Neural crest cell (in vitro differentiated cells): ENCODE results near the gene ARHGEF2. TPM values are rescaled to one million over a fixed set of nuclear protein-coding genes. Genes with fewer than 3 reads are reported as not detected.
A peak's percentile ranks its signal among the peaks of the same experiment; 100 is the strongest.

Experiments used
- DNase-seq: peaks from one replicate; pipeline ENCODE4 v3.0.0; 2021; ENCODE audit warnings: low read depth, mixed read lengths, low spot score
- H3K27ac Mint-ChIP-seq: one replicate; pipeline ENCODE4 v1.8.0; 2021; ENCODE audit warnings: mild to moderate bottlenecking, mixed read lengths; ENCODE audit not compliant: unreplicated experiment
- H3K27me3 Mint-ChIP-seq: 2 replicates; pipeline ENCODE4 v1.8.0; 2021; ENCODE audit warnings: low read depth, mild to moderate bottlenecking, mixed read lengths
- H3K36me3 Mint-ChIP-seq: 2 replicates; pipeline ENCODE4 v1.8.0; 2021; ENCODE audit warnings: low read depth, mild to moderate bottlenecking, mixed read lengths
- H3K4me1 Mint-ChIP-seq: 2 replicates; pipeline ENCODE4 v1.8.0; 2021; ENCODE audit warnings: mixed read lengths
- H3K4me3 Mint-ChIP-seq: one replicate; pipeline ENCODE4 v1.8.0; 2021; ENCODE audit warnings: mild to moderate bottlenecking, mixed read lengths
- H3K9me3 Mint-ChIP-seq: 2 replicates; pipeline ENCODE4 v1.8.0; 2021; ENCODE audit warnings: mixed read lengths
- total RNA-seq: library from RNA; stranded (reverse); gene quantifications from 2 replicates; pipeline ENCODE4 v1.2.1, GENCODE V29; 2021
- TF ChIP-seq, protein P1 (sequence below): fragments of 200-600 bp; sonication (generic); conservative IDR thresholded peaks from 2 replicates; pipeline ENCODE4 v1.5.0; 2021; ENCODE audit warnings: antibody characterized with exemption, mild to moderate bottlenecking

Gene ARHGEF2
- total RNA-seq, 1 donor from 2014 or later: 97.6 TPM

DNA sequence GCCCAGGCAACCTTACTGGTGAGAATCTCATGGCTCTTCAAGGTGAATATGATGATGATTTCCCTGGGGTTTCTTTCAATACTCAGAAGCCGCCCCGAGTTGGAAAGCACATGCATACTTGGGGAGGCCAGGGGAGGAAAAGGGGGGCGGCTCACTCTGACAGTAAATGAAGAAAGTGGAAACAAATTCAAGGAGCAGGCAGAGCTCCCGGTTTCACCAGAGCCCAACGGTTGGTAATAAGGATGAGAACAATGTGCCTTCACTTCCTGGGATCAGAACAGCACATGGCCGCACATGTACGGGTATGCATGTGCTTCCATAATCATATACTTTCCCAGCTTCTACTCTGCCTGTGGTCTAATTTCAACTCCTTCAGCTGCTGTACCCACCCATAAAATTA, 3.8 kb upstream of the ARHGEF2 start:
- DNase-seq: no peak
- peak overlapping the region; percentile 43 for H3K27ac Mint-ChIP-seq
- H3K27me3 Mint-ChIP-seq: no peaks in the 10 kb centered on the region
- TF ChIP-seq, protein P1, sequence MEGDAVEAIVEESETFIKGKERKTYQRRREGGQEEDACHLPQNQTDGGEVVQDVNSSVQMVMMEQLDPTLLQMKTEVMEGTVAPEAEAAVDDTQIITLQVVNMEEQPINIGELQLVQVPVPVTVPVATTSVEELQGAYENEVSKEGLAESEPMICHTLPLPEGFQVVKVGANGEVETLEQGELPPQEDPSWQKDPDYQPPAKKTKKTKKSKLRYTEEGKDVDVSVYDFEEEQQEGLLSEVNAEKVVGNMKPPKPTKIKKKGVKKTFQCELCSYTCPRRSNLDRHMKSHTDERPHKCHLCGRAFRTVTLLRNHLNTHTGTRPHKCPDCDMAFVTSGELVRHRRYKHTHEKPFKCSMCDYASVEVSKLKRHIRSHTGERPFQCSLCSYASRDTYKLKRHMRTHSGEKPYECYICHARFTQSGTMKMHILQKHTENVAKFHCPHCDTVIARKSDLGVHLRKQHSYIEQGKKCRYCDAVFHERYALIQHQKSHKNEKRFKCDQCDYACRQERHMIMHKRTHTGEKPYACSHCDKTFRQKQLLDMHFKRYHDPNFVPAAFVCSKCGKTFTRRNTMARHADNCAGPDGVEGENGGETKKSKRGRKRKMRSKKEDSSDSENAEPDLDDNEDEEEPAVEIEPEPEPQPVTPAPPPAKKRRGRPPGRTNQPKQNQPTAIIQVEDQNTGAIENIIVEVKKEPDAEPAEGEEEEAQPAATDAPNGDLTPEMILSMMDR: no peak
- no peaks in the 10 kb centered on the region for H3K36me3 Mint-ChIP-seq
- peak overlapping the region; percentile 50 for H3K4me3 Mint-ChIP-seq
- H3K4me1 Mint-ChIP-seq: peaks cover 59% of the 10 kb centered on the region
- no peaks in the 10 kb centered on the region for H3K9me3 Mint-ChIP-seq

DNA sequence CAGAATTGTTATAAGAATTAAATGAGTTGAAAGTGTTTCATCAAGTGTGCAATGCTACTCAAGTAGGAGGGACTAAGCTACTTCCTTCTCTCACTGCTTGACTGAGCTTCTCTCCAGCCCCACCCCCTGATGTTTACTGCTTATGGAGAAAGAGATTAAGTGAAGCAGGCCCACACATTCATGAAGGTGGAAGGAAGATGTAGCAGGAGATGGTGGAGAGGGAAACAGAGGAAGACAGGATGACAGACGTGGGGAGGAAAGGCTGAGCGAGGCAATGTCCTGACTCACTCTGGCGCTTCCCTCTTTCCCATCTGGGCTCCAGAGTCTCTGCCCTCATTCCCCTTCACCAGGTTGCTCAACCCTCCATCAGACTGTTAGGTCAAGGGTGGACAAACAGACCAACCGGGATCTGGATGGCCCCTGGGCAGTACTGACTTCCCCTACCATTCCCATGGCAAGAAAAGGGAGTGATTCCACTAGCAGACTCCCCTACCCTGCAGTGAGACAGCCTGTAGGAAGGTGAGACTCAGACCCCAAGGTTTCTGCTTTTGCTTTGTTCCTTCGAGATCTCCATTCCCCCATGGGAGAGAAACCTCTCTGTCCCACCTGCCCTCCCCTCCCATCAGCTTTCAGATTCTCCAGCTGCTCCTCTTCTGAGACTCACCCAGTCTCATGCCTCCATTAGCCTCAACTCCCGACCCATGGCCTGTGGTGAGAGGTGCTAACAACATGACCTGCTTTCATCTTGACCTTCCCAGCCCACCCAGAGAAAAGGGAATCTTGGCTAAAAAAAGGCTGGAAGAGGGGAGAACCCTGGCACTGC, 3.1 kb upstream of the ARHGEF2 start:
- Mint-ChIP-seq H3K4me1 (peaks cover 66% of the 10 kb centered on the region), H3K27me3 (no peaks in the 10 kb centered on the region), H3K36me3 (no peaks in the 10 kb centered on the region), H3K27ac (peak overlapping the region; percentile 43), H3K9me3 (no peaks in the 10 kb centered on the region), H3K4me3 (peak overlapping the region; percentile 98)
- DNase-seq: no peak
- TF ChIP-seq, protein P1: no peak

DNA sequence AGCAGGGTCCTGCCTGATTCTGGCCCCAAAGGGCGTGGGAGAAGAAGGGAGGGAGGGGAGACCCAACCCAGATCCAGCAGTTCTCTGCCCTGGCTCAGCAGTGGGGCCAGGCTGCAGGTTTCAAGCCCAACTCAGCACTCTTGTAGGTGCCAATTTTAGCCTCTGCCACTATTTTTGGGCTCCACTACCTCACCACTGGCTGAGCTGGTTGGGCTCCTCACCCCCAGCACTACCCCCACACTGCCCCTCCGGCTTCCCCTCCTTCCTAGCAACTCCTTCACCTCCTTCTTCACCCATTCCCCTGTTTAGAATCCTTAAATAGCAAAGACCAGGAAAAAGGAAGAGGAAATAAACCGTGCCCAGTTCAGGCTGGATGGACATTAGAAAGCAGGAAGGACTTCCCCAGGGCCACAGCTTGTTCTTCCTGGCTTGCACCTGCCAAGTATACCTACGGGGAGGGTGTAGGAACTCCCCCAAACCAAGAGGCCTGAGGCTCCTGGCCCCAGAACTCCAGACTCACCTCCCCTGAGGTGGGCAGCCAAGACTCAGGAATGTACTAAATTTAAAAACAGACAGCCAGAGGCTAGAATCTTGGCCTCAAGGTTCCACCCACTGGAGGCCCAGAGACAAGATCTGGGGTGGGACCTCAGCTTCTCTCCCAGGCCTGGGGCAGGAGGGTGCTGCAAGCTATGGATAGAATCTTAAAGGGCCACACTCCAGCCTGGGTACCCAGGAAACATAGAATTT, 1.4 kb upstream of the ARHGEF2 start:
- Mint-ChIP-seq H3K27me3 (no peaks in the 10 kb centered on the region), H3K4me3 (peak overlapping the region; percentile 98), H3K27ac (peak overlapping the region; percentile 75), H3K36me3 (no peaks in the 10 kb centered on the region), H3K9me3 (no peaks in the 10 kb centered on the region), H3K4me1 (peaks cover 83% of the 10 kb centered on the region)
- TF ChIP-seq, protein P1: no peak
- no peak for DNase-seq

DNA sequence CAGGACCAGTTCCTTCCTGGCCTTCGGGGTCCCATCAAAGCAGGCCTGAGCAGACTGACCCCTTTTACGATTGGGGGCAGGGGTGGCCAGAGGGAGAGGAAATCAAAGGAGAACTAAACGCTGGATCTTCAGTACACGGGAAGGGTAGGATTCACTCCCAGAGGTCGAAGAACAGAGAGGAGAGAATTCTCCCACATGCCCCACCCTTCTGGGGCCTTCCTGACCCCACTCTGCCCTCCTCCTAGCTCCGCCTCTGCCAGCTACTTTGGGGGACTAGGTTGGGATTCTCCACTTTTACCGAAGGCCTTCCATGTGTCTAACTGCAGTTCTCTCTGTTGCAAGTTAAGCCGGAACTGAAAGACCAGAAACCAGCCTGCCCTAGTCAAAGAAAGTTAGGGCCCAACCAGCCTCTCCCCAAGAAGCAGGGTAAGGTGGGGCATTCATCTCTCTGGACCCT, 654 bp upstream of the ARHGEF2 start:
- TF ChIP-seq, protein P1: no peak
- Mint-ChIP-seq H3K9me3 (no peaks in the 10 kb centered on the region), H3K4me3 (peak overlapping the region; percentile 98), H3K27me3 (no peaks in the 10 kb centered on the region), H3K36me3 (no peaks in the 10 kb centered on the region), H3K4me1 (peaks cover 85% of the 10 kb centered on the region), H3K27ac (peak overlapping the region; percentile 97)
- no peak for DNase-seq

DNA sequence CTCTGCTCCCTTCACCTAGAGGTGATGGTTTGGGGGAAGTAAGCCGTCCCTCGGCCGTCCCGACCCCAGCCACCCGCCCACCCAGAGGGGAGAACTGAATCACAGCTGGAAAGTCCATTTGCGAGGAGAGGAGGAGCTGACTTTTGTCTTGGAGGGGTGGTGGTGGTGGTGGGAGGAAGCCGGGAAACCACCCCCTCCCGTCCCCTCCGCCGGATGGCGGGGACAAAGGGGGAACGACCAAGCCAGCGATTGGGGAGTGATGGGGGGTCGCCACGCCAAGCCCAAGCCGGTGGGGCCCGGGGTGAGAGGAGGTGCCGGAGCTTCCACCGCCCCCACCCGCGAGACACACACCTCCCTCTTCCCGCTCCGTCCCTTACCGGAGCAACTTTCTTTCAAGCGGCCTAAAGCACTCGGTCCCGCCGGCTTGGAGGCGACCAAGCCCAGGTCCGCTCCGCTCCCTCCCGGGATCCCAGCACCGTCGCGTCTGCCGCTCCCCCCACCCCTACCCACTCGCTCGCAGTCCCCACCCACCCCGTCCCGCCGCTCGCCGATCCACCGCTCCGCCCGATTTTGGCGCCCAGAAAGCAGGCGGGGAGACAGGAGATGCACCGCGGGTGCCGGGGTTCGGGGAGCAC, 540 bp downstream of the ARHGEF2 start:
- Mint-ChIP-seq H3K4me3 (peak overlapping the region; percentile 98), H3K9me3 (no peaks in the 10 kb centered on the region), H3K27me3 (no peaks in the 10 kb centered on the region), H3K36me3 (peaks cover 3% of the 10 kb centered on the region), H3K4me1 (peaks cover 81% of the 10 kb centered on the region), H3K27ac (peak overlapping the region; percentile 98)
- TF ChIP-seq, protein P1: no peak
- DNase-seq: no peak
